GF-D8 (cell line): Measurements from ENCODE around the gene EID2B.

Experiments used
- DNase-seq: peaks from one replicate; lab custom pipeline; 2025; lab: John Stamatoyannopoulos, UW

Gene EID2B, protein sequence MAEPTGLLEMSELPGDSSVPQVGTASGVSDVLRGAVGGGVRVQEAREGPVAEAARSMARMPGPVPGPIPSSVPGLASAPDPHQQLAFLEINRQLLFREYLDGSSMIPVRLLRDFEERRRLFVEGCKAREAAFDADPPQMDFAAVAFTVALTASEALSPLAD

GRCh38 chr19:39532233-39533002, at the start of gene EID2B:
TSS of gene EID2B (minus strand) at chr19:39532852. CDS start at chr19:39532802, 50 bp downstream.
- peak; percentile 82 for DNase-seq

DNA sequence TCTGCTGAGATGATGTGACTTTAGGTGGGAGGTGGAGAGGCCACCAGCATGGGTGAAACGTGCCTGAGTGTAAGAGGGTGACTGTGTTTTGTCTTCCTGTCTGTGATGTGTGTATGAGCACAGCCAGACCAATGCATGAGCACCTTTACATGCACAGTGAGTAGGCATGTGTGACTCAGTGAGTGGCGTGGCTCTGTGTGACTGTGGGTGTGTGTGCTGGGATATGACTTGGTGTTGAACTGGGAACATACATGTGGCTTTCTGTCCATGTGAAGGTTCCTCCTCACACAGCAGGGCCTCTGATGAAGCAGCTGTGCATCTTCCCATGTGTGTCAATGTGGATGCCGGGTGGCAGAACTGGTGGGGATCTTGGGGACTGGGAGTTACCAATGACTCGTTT, 49.8 kb upstream of the EID2B start:
- DNase-seq, result no peak

- no peak for DNase-seq
Observed at GRCh38 chr19:39568604-39569003, 36.0 kb upstream of the EID2B start.

DNA sequence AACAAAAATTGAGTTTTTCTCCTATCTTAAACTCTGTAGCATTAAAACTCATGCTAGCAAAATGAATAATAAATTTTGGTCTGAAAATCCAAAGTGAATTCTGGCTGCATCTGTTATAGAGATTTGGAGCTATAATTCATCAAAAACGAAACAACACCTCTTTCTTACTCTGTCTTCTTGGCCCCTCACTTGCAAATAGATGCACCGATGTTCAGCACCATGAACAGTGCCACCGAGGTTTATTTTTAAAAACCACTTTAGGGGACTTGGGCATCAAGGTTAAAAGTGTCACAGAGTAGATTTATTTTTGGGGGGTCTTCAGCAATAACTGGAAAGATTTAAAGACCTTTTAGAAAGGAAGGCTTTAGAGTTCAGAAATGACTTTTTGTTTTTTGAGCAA, 33.4 kb upstream of the EID2B start:
- DNase-seq, result no peak

DNA sequence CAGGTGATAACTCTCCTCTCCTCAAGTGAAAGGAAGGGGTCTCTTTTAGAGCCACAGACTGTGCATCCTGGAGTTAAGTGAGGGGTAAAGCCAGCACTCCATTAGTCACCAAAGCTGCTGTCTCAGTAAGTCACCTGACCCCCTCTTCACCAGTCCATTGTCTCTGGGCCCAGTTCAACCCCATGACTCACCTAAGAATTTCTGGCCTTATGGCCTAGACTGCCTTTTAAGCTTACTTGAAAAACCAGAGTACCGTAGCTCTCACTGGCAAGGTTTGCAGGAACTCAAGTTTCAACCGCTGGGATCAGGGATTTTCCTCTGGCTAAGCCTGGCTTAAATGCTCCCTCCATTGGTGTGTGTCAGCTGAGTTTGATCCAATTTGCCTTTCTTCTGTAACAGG, 30.8 kb upstream of the EID2B start:
- DNase-seq, result no peak

DNA sequence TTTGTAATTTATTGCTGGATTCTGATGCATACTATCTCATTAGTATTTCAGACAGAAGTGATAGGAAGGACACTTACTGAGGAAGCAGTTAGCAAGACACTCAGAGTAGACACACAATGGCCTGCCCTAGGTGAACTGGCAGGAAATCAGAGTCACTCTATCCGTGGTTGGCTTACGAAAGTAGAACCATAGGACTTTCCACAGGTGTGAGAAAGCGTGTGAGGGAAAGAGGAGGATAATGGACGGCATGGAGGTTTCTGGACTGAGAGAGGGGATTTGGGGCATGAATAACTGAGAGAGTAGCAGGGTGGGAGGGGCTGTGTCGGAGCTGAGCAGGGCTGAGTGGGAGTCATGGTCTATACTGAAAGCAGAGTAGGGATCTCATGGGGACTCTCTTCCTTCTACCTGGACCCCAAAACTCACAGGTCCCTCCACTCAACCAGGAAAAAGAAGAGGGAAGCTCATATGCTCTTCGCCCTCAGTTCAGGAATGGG, 26.0 kb upstream of the EID2B start:
- DNase-seq, result no peak

DNA sequence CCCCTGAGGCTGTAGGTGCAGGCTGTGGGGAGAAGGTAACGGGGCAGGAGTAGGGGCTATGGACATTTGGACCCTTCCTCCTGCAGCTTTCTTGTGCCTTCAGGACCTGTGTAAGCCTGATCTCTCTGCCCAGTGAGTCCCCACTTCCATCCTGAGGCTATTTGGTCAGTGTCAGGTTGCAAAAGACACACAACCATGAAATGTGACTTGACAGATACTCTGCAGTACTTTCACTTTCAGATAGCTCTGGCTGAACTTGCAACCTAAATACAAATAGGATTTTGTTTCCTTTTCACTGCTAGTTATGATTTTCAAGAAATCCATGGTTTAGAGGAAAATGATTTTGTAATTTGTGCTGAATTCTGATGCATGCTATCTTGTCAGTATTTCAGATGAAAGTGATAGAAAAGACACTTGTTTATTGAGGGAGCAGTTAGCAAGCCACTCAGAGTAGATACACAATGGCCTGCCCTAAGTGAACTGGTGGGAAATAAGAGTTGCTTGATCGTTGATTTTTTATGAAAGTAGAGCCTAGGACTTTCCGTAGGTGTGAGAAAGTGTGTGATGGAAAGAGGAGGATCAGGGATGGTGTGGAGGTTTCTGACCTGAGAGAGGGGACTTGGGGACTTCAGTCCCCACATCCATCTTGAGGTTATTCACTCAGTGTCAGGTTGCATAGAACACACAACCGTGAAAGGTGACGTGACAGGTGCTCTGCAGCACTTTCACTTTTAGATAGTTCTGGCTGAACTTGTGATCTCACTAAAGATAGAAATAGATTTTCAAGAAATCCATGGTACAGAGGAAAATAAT, 25.4 kb upstream of the EID2B start:
- DNase-seq, result no peak

DNA sequence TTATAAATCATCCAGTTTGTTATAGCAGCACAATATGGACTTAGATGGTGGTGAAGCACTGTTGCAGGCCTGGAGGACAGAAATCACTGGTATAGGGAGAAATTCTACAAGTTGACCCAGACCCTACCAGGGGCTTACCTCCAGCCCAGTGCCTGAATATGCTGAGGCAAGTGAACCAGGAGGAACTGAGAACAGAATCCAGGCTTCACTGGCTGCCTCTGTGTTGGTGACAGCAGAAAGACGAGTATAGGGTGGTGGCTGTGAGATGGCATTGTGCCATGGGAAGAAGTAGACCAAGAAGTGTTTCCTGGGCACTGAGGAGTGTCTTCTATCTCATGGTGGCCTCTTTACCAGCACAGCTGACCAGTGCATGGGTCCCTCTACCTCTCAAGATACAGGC, 23.2 kb upstream of the EID2B start:
- DNase-seq, result no peak

DNA sequence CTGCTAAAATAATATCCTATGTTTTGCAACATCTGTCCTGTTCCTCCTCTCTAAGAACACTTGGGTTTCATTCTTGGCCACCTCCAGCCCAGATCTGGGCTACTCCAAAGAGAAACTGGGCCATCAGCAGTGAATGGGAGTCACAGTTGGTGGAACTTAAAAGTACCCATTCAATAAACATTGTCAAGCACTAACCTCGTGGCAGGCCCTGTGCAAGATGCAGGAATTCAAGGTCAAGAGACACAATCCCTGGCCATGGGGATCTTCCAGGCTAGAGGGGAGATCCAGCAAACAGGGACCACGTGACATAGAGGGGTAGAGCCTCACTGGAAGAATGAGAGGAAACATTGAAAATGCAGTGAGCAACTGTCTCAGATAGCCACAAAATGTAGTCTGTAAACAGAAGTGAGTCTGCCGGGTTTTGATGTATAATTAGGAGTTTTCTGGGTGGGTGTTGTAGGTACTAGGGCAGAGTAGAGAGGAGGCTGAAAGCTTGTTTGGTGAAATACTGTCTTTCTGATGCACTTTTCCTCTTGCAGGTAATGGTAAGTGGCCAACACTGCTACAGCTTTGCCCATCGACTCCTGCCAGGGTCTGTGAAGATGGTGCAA, 22.2 kb upstream of the EID2B start:
- DNase-seq, result no peak

DNA sequence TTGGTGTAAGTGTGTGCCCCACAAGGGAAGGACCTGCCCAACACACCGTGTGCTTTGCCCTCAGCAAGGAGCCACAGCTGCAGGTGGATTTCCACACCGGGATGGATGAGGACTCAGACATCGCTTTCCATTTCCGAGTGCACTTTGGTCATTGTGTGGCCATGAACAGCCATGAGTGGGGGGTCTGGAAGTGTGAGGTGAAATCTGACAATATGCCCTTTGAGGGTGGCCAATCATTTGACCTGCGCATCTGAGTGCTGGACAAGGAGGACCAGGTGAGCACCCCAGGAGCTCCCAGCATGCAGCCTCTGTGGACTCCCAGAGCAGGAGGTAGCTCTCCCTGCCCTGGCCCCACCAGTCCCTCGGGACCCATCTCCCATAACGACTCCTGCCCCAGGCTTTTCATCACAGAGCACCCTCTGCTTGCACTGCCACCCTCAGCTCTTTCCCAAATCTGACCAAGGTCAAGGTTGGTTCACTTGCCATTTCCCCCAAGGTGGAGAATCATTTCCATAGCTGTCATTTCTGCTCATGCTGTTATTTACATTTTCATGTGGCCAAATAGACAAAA, 20.5 kb upstream of the EID2B start:
- DNase-seq, result no peak

DNA sequence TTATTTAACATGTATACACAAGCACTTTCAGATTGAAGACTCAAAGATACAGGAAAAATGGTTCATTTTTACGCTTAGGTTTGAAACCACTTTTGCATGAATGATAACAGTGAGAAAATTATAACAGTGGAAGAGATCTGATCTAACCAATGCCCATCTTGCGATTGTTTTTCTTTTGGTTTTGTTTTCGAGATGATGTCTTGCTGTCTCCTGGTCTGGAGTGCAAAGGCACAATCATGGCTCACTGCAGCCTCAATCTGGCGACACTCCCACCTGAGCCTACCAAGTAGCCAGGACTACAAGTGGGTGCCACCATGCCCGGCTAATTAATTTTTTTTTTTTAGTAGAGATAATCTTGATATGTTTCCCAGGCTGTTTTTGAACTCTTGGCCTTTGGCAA, 17.5 kb upstream of the EID2B start:
- no peak for DNase-seq

GRCh38 chr19:39546599-39546998, 13.9 kb upstream of the EID2B start:
- no peak for DNase-seq

DNA sequence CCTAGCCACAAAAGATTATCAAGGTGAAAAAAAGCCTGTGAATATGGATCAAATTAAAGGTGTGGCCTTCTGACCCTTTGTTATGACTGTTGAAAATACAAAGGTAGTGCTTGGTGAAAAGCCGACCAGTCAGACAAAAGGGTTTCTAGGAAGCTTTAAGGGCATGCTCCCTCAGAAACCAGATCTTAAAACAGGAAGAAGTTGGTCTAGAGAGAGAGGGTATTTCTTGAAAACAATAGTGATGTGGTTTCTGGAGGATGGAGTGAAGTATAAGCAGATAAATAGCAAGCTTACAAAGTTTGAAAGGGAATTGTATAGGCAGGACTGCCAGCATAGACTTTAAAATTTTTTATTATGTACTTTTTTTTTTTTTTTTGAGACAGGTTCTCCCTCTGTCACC, 12.3 kb upstream of the EID2B start:
- DNase-seq, result no peak

- DNase-seq, result no peak
Observed at GRCh38 chr19:39544226-39544903, 11.7 kb upstream of the EID2B start.

GRCh38 chr19:39543477-39543857, 10.8 kb upstream of the EID2B start:
- DNase-seq, result no peak

GRCh38 chr19:39542206-39542605, 9.6 kb upstream of the EID2B start:
- no peak for DNase-seq

GRCh38 chr19:39540333-39540673, 7.7 kb upstream of the EID2B start:
- no peak for DNase-seq

GRCh38 chr19:39539518-39540332, 7.1 kb upstream of the EID2B start, which contains the start of gene EID2:
TSS of gene EID2 (minus strand) at chr19:39540161. CDS start at chr19:39540079, 82 bp downstream.
- peak; percentile 80 for DNase-seq

DNA sequence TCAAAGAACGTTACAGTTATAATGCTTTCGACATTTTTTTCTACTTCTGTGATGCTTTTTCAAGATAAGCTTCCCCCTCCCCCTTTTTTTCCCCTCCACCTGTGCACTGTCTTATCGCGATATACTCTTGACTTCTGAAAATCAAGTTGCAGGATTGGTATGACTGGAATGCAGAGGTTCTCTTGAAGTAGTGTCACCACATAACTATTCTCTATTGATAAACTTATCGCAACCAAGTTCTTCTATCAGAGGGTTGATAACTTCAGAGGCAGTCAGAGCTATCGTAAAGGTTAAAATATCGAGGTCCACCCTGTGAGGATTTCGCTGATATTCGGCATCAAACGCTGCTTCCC, 6.5 kb upstream of the EID2B start:
- no peak for DNase-seq

GRCh38 chr19:39533791-39534190, 1.1 kb upstream of the EID2B start:
- no peak for DNase-seq

- DNase-seq, result no peak
Observed at GRCh38 chr19:39533003-39533512, 406 bp upstream of the EID2B start.
